ENCODE data around the gene BSPH1.
"Not testable (repeated sequence)": the region's sequence is repeated elsewhere in the genome, so short reads cannot be mapped to it uniquely, and the experiment has no call there.

BSPH1 gene

GRCh38 chr19:47992070-47992469 lies at the start of gene BSPH1:
TSS of gene BSPH1 (minus strand) at chr19:47992170. CDS start at chr19:47992081, 89 bp downstream.
- in situ Hi-C loops (cut with MboI; ENCODE audit: low sequenced_read_pairs) = no loop called here

- in situ Hi-C loops (cut with MboI; ENCODE audit: low sequenced_read_pairs) = no loop called here
Measured at GRCh38 chr19:48036765-48037164, 44.8 kb upstream of the BSPH1 start.

GRCh38 chr19:48033604-48034003 lies 41.6 kb upstream of the BSPH1 start:
- in situ Hi-C loops (cut with MboI; ENCODE audit: low sequenced_read_pairs) = no loop called here

- in situ Hi-C loops (cut with MboI; ENCODE audit: low sequenced_read_pairs) = no loop called here
Measured at GRCh38 chr19:48030073-48030472, 38.1 kb upstream of the BSPH1 start.

- in situ Hi-C loops (cut with MboI; ENCODE audit: low sequenced_read_pairs) = no loop called here
Measured at GRCh38 chr19:48029431-48029830, 37.5 kb upstream of the BSPH1 start.

GRCh38 chr19:48025480-48025879 lies 33.5 kb upstream of the BSPH1 start:
- in situ Hi-C loops (cut with MboI; ENCODE audit: low sequenced_read_pairs) = no loop called here

- in situ Hi-C loops (cut with MboI; ENCODE audit: low sequenced_read_pairs) = no loop called here
Measured at GRCh38 chr19:48023518-48023917, 31.5 kb upstream of the BSPH1 start.

GRCh38 chr19:48023011-48023410 lies 31.0 kb upstream of the BSPH1 start:
- in situ Hi-C loops (cut with MboI; ENCODE audit: low sequenced_read_pairs) = no loop called here

- in situ Hi-C loops (cut with MboI; ENCODE audit: low sequenced_read_pairs) = no loop called here
Measured at GRCh38 chr19:48020686-48021085, 28.7 kb upstream of the BSPH1 start.

- in situ Hi-C loops (cut with MboI; ENCODE audit: low sequenced_read_pairs) = no loop called here
Measured at GRCh38 chr19:48010932-48011758, 19.2 kb upstream of the BSPH1 start.

- in situ Hi-C loops (cut with MboI; ENCODE audit: low sequenced_read_pairs) = no loop called here
Measured at GRCh38 chr19:48006762-48007161, 14.8 kb upstream of the BSPH1 start.

- in situ Hi-C loops (cut with MboI; ENCODE audit: low sequenced_read_pairs) = no loop called here
Measured at GRCh38 chr19:48004236-48004635, 12.3 kb upstream of the BSPH1 start.

- in situ Hi-C loops (cut with MboI; ENCODE audit: low sequenced_read_pairs) = no loop called here
Measured at GRCh38 chr19:48000846-48001245, 8.9 kb upstream of the BSPH1 start.

- in situ Hi-C loops (cut with MboI; ENCODE audit: low sequenced_read_pairs) = no loop called here
Measured at GRCh38 chr19:47998800-47999199, 6.8 kb upstream of the BSPH1 start.

GRCh38 chr19:47996230-47996727 lies 4.3 kb upstream of the BSPH1 start:
- in situ Hi-C loops (cut with MboI; ENCODE audit: low sequenced_read_pairs) = no loop called here

- in situ Hi-C loops (cut with MboI; ENCODE audit: low sequenced_read_pairs) = no loop called here
Measured at GRCh38 chr19:47994209-47994802, 2.3 kb upstream of the BSPH1 start, which contains the start of gene ELSPBP1. TSS of gene ELSPBP1 (plus strand) at chr19:47994632. CDS start at chr19:48008668, 14,036 bp downstream.

- in situ Hi-C loops (cut with MboI; ENCODE audit: low sequenced_read_pairs) = no loop called here
Measured at GRCh38 chr19:47991191-47991808, 670 bp downstream of the BSPH1 start.

- in situ Hi-C loops (cut with MboI; ENCODE audit: low sequenced_read_pairs) = no loop called here
Measured at GRCh38 chr19:47973529-47973928, 18.4 kb downstream of the BSPH1 start.

- in situ Hi-C loops (cut with MboI; ENCODE audit: low sequenced_read_pairs) = not testable (repeated sequence)
Measured at GRCh38 chr19:47955936-47956335, 36.0 kb downstream of the BSPH1 start.

GRCh38 chr19:47952132-47952531 lies 39.8 kb downstream of the BSPH1 start:
- in situ Hi-C loops (cut with MboI; ENCODE audit: low sequenced_read_pairs) = not testable (repeated sequence)

- in situ Hi-C loops (cut with MboI; ENCODE audit: low sequenced_read_pairs) = not testable (repeated sequence)
Measured at GRCh38 chr19:47949852-47950521, 42.0 kb downstream of the BSPH1 start.

Data from hTERT RPE-1 (cell line).